Measurements from ENCODE around the gene SPEM1. TPM values are rescaled to one million over a fixed set of nuclear protein-coding genes. Genes with fewer than 3 reads are reported as not detected.

Gene SPEM1
- total and polyA plus RNA-seq, 3 donors from 2014 or later = 8.5 to 67.7 (median 18.7) TPM

GRCh38 chr17:7407485-7408251 is 12.5 kb upstream of the SPEM1 start, which contains the start of gene NLGN2:
TSS of gene NLGN2 (plus strand) at chr17:7407845. CDS start at chr17:7408256, 411 bp downstream.
- peaks cover 13% of the 10 kb centered on the region for H3K4me1 ChIP-seq
- TF ChIP-seq CTCF (IDR thresholded peaks at IDR 0.05) = no peak
- TF ChIP-seq POLR2A (IDR thresholded peaks at IDR 0.05) = no peak
- no peak within 1 kb of the TSS for H3K27ac ChIP-seq
- H3K9me3 ChIP-seq = no peaks in the 10 kb centered on the region
- no peak for DNase-seq
- no peaks in the 10 kb centered on the region for H3K27me3 ChIP-seq
- H3K4me3 ChIP-seq = peak within 1 kb of the TSS; percentile 18 to 23
- intact Hi-C loops (cut with DNase I; ENCODE audit: low total_unique reads) = no loop called here
- no peaks in the 10 kb centered on the region for H3K36me3 ChIP-seq (ENCODE audit: low read depth, missing control alignments)
- 46 to 50% methylated on average over 10 of the region's 12 CpGs for WGBS, 2 donors

DNA sequence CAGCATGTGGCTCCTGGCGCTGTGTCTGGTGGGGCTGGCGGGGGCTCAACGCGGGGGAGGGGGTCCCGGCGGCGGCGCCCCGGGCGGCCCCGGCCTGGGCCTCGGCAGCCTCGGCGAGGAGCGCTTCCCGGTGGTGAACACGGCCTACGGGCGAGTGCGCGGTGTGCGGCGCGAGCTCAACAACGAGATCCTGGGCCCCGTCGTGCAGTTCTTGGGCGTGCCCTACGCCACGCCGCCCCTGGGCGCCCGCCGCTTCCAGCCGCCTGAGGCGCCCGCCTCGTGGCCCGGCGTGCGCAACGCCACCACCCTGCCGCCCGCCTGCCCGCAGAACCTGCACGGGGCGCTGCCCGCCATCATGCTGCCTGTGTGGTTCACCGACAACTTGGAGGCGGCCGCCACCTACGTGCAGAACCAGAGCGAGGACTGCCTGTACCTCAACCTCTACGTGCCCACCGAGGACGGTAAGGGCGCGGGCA is 11.8 kb upstream of the SPEM1 start:
- H3K27me3 ChIP-seq = no peaks in the 10 kb centered on the region

GRCh38 chr17:7408863-7409262 is 11.3 kb upstream of the SPEM1 start:
- 56 to 67% methylated on average over 2 to 6 of the region's 6 CpGs for WGBS, 2 donors
- Histone ChIP-seq H3K9me3 (no peaks in the 10 kb centered on the region), H3K36me3 (ENCODE audit: low read depth, missing control alignments) (no peaks in the 10 kb centered on the region), H3K4me1 (peaks cover 8% of the 10 kb centered on the region), H3K27me3 (no peaks in the 10 kb centered on the region), H3K27ac (no peak overlapping the region), H3K4me3 (no peak overlapping the region)
- DNase-seq = no peak
- TF ChIP-seq POLR2A (IDR thresholded peaks at IDR 0.05) (no peak), CTCF (IDR thresholded peaks at IDR 0.05) (no peak)
- intact Hi-C loops (cut with DNase I; ENCODE audit: low total_unique reads) = no loop called here

More for the DNA sequence above, 11.8 kb upstream of the SPEM1 start:
- H3K9me3 ChIP-seq = no peaks in the 10 kb centered on the region
- intact Hi-C loops (cut with DNase I; ENCODE audit: low total_unique reads) = no loop called here
- H3K4me3 ChIP-seq = peak overlapping the region; percentile 18 to 23
- no peaks in the 10 kb centered on the region for H3K36me3 ChIP-seq (ENCODE audit: low read depth, missing control alignments)
- H3K27ac ChIP-seq = no peak overlapping the region
- WGBS, 2 donors = 74% methylated on average over 39 of the region's 58 CpGs; no CpG with 5 or more reads in 1 of the 2 donors
- no peak for DNase-seq
- no peak for TF ChIP-seq CTCF (IDR thresholded peaks at IDR 0.05)
- TF ChIP-seq POLR2A (IDR thresholded peaks at IDR 0.05) = no peak
- H3K4me1 ChIP-seq = peaks cover 8% of the 10 kb centered on the region

DNA sequence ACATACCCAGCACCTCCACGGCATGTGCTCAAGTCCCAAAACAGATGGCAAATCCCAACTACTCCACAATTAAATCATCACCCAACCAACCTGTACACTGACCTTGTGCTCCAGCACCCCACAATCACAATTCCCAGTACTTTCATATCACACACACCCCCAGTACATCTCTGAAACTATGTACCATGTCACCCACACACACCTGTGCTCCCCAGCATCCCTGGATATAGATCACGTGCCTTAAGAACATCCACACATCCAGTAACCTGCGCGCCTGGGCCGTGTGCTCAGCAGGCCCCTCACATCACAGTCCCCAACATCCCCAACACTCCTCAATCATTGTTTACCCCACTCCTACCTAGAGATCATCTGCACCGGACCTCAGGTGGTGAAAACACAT is 10.4 kb upstream of the SPEM1 start:
- no peaks in the 10 kb centered on the region for H3K27me3 ChIP-seq
- H3K4me3 ChIP-seq = no peak overlapping the region
- no peak overlapping the region for H3K27ac ChIP-seq
- DNase-seq = no peak
- peaks cover 8% of the 10 kb centered on the region for H3K4me1 ChIP-seq
- TF ChIP-seq CTCF (IDR thresholded peaks at IDR 0.05) (no peak), POLR2A (IDR thresholded peaks at IDR 0.05) (no peak)
- intact Hi-C loops (cut with DNase I; ENCODE audit: low total_unique reads) = no loop called here
- no peaks in the 10 kb centered on the region for H3K9me3 ChIP-seq
- no peaks in the 10 kb centered on the region for H3K36me3 ChIP-seq (ENCODE audit: low read depth, missing control alignments)
- 90 to 91% methylated on average over 6 of the region's 6 CpGs for WGBS, 2 donors
